GM21619 (cell line): ENCODE results near the gene GINS2.

Source experiments
- ATAC-seq: cut with Tn5 transposase; IDR thresholded peaks from one replicate; pipeline ENCODE4 v1.9.1; 2021; ENCODE audit not compliant: unreplicated experiment

GINS2 gene

GRCh38 chr16:85641776-85642176 lies 47.0 kb downstream of the GINS2 start:
- ATAC-seq = no peak

GRCh38 chr16:85641305-85641704 lies 47.4 kb downstream of the GINS2 start:
- ATAC-seq = no peak

GRCh38 chr16:85640585-85640984 lies 48.2 kb downstream of the GINS2 start:
- no peak for ATAC-seq

GRCh38 chr16:85640254-85640558 lies 48.5 kb downstream of the GINS2 start:
- no peak for ATAC-seq

GRCh38 chr16:85639529-85640253 lies 49.1 kb downstream of the GINS2 start:
- no peak for ATAC-seq

- ATAC-seq = no peak
Measured at GRCh38 chr16:85638695-85639409, 49.9 kb downstream of the GINS2 start.

- no peak for ATAC-seq
Measured at GRCh38 chr16:85637808-85638647, 50.7 kb downstream of the GINS2 start.

GRCh38 chr16:85637061-85637807 lies 51.5 kb downstream of the GINS2 start:
- no peak for ATAC-seq

GRCh38 chr16:85636234-85636812 lies 52.4 kb downstream of the GINS2 start:
- ATAC-seq = no peak

GRCh38 chr16:85635545-85636140 lies 53.1 kb downstream of the GINS2 start:
- no peak for ATAC-seq

GRCh38 chr16:85634747-85635544 lies 53.8 kb downstream of the GINS2 start:
- no peak for ATAC-seq

GRCh38 chr16:85633888-85634287 lies 54.9 kb downstream of the GINS2 start:
- no peak for ATAC-seq

GRCh38 chr16:85633438-85633743 lies 55.4 kb downstream of the GINS2 start:
- ATAC-seq = no peak

- no peak for ATAC-seq
Measured at GRCh38 chr16:85632709-85633437, 55.9 kb downstream of the GINS2 start.

- ATAC-seq = no peak
Measured at GRCh38 chr16:85631802-85632393, 56.9 kb downstream of the GINS2 start.

GRCh38 chr16:85631230-85631629 lies 57.5 kb downstream of the GINS2 start:
- ATAC-seq = no peak

GRCh38 chr16:85629853-85630252 lies 58.9 kb downstream of the GINS2 start:
- ATAC-seq = no peak

- ATAC-seq = no peak
Measured at GRCh38 chr16:85629326-85629725, 59.4 kb downstream of the GINS2 start.

GRCh38 chr16:85628645-85629044 lies 60.1 kb downstream of the GINS2 start:
- ATAC-seq = no peak
